OCI-LY3 (cell line): ENCODE measurements around the gene THOC5.

ENCODE experiments used
- H2AFZ ChIP-seq: fragments of 200-600, 300-600 bp; shearing (Covaris generic); 2 replicates; pipeline ENCODE4 v1.6.0; 2014; ENCODE audit warnings: antibody characterized with exemption, low read depth, low read length
- H3K27ac ChIP-seq: fragments of 200-600, 300-600 bp; sonication (generic); 2 replicates; pipeline ENCODE4 v1.5.1; 2014; ENCODE audit warnings: mild to moderate bottlenecking, low read length, moderate library complexity, mixed read lengths
- H3K27me3 ChIP-seq: fragments of 200-600, 300-600 bp; sonication (generic); 2 replicates; pipeline ENCODE4 v1.6.1; 2014; ENCODE audit warnings: low read depth, low read length, mixed read lengths
- H3K36me3 ChIP-seq: fragments of 200-600, 300-600 bp; sonication (generic); replicated peaks from 2 replicates; pipeline ENCODE3; 2014; ENCODE audit warnings: low read depth, low read length, mixed read lengths
- H3K4me1 ChIP-seq: fragments of 300-600, 200-600 bp; sonication (generic); 2 replicates; pipeline ENCODE4 v1.6.1; 2014; ENCODE audit warnings: low read length, mixed read lengths
- H3K4me2 ChIP-seq: fragments of 200-600, 300-600 bp; sonication (generic); 2 replicates; pipeline ENCODE4 v1.6.1; 2014; ENCODE audit warnings: low read length, mixed read lengths
- H3K4me3 ChIP-seq: fragments of 300-600, 200-600 bp; sonication (generic); 2 replicates; pipeline ENCODE4 v1.5.1; 2014; ENCODE audit warnings: antibody characterized with exemption, mild to moderate bottlenecking, low read length, moderate library complexity
- H3K79me2 ChIP-seq: fragments of 300-600, 200-600 bp; shearing (Covaris generic); 2 replicates; pipeline ENCODE4 v1.6.1; 2014; ENCODE audit warnings: mild to moderate bottlenecking, low read length, mixed read lengths
- H3K9ac ChIP-seq: fragments of 300-600, 200-600 bp; shearing (Covaris generic); 2 replicates; pipeline ENCODE4 v1.6.0; 2014; ENCODE audit warnings: mild to moderate bottlenecking, low read length, moderate library complexity
- H3K9me3 ChIP-seq: fragments of 200-600, 300-600 bp; shearing (Covaris generic); 2 replicates; pipeline ENCODE4 v1.6.1; 2014; ENCODE audit warnings: low read length, mixed read lengths; ENCODE audit not compliant: insufficient read depth
- H4K20me1 ChIP-seq: fragments of 200-600, 300-600 bp; sonication (generic); 2 replicates; pipeline ENCODE4 v1.6.1; 2016; ENCODE audit warnings: low read length, mixed read lengths; ENCODE audit not compliant: insufficient read depth
- EZH2phosphoT487 ChIP-seq: fragments of 200-600 bp; shearing (Covaris generic); IDR thresholded peaks from 2 replicates; pipeline ENCODE4 v1.6.1; 2018; ENCODE audit warnings: antibody characterized with exemption, mixed run types, low read depth
- TF ChIP-seq, protein P1 (sequence below): fragments of 200-600, 300-600 bp; sonication (generic); IDR thresholded peaks from 2 replicates; pipeline ENCODE4 v1.5.1; 2014; ENCODE audit warnings: antibody characterized with exemption, low read length, low read depth

The THOC5 gene

DNA sequence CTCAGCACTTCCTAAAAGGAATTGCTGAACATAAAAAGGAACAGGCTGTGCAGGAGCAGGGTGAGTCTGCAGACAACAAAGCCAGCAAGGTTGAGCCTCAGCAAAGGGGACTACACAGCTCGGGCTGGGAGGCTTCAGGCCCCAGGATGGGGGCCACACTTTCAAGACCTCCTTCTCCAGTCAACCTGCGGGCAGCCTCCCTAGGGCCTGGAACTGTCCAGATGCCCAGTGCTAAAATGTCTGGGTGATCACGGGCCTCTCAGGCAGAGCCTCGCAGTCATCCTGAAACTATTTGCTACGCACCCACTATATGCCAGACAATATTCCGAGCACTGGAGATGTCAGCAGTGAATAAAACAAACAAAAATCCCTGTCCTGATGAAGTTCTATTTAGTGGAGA lies 77.4 kb downstream of the THOC5 start:
- Histone ChIP-seq H2AFZ (no peak overlapping the region), H3K9ac (no peak overlapping the region), H3K4me3 (peak overlapping the region; percentile 52), H3K4me2 (peak overlapping the region; percentile 68), H3K9me3 (no peaks in the 10 kb centered on the region), H3K27ac (no peak overlapping the region), H4K20me1 (peaks cover 18% of the 10 kb centered on the region; the same call in 1 of the 2 replicates), H3K79me2 (no peaks in the 10 kb centered on the region), H3K27me3 (peaks cover 56% of the 10 kb centered on the region), H3K4me1 (peaks cover 23% of the 10 kb centered on the region), H3K36me3 (no peaks in the 10 kb centered on the region)
- TF ChIP-seq, protein P1, sequence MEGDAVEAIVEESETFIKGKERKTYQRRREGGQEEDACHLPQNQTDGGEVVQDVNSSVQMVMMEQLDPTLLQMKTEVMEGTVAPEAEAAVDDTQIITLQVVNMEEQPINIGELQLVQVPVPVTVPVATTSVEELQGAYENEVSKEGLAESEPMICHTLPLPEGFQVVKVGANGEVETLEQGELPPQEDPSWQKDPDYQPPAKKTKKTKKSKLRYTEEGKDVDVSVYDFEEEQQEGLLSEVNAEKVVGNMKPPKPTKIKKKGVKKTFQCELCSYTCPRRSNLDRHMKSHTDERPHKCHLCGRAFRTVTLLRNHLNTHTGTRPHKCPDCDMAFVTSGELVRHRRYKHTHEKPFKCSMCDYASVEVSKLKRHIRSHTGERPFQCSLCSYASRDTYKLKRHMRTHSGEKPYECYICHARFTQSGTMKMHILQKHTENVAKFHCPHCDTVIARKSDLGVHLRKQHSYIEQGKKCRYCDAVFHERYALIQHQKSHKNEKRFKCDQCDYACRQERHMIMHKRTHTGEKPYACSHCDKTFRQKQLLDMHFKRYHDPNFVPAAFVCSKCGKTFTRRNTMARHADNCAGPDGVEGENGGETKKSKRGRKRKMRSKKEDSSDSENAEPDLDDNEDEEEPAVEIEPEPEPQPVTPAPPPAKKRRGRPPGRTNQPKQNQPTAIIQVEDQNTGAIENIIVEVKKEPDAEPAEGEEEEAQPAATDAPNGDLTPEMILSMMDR = no peak
- no peak for TF ChIP-seq EZH2phosphoT487

DNA sequence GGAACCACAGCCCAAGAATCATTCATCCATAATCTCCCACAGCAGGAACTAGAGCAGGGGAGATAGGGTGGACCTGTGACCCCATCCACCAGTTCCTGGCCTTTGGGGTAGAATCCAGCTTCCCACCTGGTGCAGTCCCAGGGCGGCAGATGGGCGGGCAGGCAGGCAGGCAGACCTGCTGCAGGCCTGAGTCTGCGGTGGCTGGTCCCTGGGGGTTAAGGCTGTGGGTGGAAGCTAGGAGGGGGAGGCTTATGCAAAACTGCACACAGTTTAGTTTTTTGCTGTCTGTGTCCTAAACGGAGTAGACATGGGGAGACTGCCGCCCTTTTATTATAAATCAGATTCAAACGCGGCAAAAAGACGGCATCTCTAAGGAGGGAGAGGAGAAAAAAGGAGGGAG lies 78.0 kb downstream of the THOC5 start:
- no peak overlapping the region for H3K27ac ChIP-seq
- peaks cover 23% of the 10 kb centered on the region for H3K4me1 ChIP-seq
- peaks cover 60% of the 10 kb centered on the region for H3K27me3 ChIP-seq
- H3K36me3 ChIP-seq = no peaks in the 10 kb centered on the region
- H2AFZ ChIP-seq = no peak overlapping the region
- H3K4me3 ChIP-seq = peak overlapping the region; percentile 52
- no peak overlapping the region for H3K9ac ChIP-seq
- no peaks in the 10 kb centered on the region for H3K9me3 ChIP-seq
- TF ChIP-seq EZH2phosphoT487 = no peak
- TF ChIP-seq, protein P1 = no peak
- H3K4me2 ChIP-seq = peak overlapping the region; percentile 68
- no peaks in the 10 kb centered on the region for H3K79me2 ChIP-seq
- peaks cover 18% of the 10 kb centered on the region; the same call in 1 of the 2 replicates for H4K20me1 ChIP-seq

DNA sequence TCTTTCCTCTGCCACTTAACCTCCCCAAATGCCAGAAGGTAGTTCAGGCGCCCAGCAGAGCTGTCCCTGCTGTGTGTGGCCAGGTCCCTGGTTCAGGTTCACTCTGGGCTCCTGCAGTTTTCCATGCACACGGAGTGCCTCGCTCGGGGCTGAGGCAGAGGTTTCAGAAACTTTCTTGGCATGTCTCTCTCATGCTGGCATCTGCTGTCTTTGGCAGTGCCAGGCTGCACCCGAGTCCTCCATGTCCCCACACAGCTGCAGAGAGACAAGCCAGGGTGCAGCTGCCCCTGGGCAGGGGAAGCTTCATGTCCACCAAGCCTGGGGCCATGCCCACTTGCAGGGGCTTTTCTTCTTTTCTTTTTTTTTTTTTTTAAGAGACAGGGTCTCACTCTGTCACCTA lies 80.6 kb downstream of the THOC5 start:
- no peak overlapping the region for H3K4me2 ChIP-seq
- H4K20me1 ChIP-seq = peaks cover 18% of the 10 kb centered on the region; the same call in 1 of the 2 replicates
- peaks cover 79% of the 10 kb centered on the region for H3K27me3 ChIP-seq
- no peaks in the 10 kb centered on the region for H3K36me3 ChIP-seq
- no peak overlapping the region for H3K4me3 ChIP-seq
- TF ChIP-seq EZH2phosphoT487 = no peak
- peaks cover 23% of the 10 kb centered on the region for H3K4me1 ChIP-seq
- H3K9ac ChIP-seq = no peak overlapping the region
- H3K9me3 ChIP-seq = no peaks in the 10 kb centered on the region
- H3K27ac ChIP-seq = no peak overlapping the region
- H3K79me2 ChIP-seq = no peaks in the 10 kb centered on the region
- no peak overlapping the region for H2AFZ ChIP-seq

DNA sequence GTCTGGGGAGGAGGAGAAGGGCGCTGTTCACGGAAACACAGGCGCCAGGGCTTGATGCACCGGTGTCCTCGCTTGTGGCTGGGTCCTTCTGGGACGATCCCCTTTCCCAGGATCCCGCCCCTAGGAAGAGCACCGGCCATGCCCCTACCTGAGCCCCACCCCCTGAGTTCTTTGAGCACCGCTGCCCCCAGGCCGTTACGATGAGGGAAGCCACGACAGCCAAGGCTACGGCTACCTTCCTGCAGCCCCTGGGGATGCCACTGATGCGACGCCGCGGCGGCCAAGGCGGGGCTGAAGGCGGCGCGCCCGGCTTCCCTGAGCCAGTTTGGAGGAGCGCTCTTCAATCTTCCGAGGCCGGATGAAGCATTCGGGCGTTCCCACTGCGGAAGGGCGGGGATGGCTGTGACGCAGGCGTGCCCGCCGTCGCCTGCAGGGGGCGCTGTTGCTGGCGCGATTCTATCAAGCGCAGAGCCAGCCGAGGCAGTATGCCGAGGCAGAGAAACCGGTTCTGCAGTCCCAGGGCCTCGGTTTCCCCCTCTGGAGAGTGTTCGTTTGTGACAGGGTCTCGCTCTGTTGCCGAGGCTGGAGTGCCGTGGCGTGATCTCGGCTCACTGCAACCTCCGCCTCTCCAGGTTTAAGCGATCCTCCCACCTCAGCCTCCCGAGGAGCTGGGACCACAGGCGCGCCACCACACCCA lies 83.2 kb downstream of the THOC5 start:
- Histone ChIP-seq H3K36me3 (no peaks in the 10 kb centered on the region), H3K4me1 (peaks cover 2% of the 10 kb centered on the region), H3K4me2 (peak overlapping the region; percentile 61), H3K9me3 (no peaks in the 10 kb centered on the region), H3K27me3 (peaks cover 66% of the 10 kb centered on the region), H3K27ac (no peak overlapping the region), H4K20me1 (no peaks in the 10 kb centered on the region), H3K4me3 (peak overlapping the region; percentile 69), H2AFZ (no peak overlapping the region; the same call in 1 of the 2 replicates), H3K79me2 (no peaks in the 10 kb centered on the region), H3K9ac (no peak overlapping the region)
- TF ChIP-seq, protein P1 = peak; percentile 83
- TF ChIP-seq EZH2phosphoT487 = no peak
